GF-D8 (cell line): ENCODE measurements around the gene C6orf136.

Source experiments
- DNase-seq: peaks from one replicate; lab custom pipeline; 2025; lab: John Stamatoyannopoulos, UW

The C6orf136 gene

DNA sequence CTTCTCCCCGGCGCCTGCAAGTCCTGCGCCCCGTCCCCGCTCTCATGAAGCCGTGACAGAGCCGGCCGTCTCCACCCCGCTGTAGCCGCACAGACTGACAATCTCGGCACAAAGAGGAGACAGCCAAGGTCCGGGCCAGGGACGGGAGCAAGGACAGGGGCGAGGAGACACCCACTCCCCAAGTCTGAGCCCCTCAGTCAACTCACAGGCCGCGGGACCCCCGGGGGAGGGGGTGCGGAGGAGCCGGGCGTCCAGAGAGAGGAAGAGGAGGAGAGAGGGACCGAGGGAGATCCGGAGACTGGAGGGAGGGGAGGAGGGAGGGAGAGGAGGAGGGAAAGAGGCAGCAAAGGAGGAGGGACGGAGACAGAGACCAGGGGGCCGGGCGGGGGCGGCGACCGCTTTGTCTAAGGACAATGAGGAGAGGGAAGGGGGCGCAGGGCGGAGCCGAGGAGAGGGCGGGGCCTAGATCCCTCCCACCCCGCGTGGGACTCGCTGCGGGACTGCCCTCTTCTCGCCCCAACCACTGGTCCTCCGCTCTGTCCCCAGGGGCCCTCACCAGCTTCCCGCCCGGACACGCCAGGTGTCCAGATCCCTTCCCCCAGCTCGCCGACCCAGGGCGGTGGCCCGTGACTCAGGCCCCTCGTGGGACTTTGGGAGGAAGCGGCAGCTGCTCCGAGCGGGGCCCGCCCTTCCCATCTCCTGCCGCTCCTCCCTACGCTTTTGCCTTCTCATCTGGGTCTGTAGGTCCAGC is 40.1 kb downstream of the C6orf136 start:
- peak; percentile 82 for DNase-seq

DNA sequence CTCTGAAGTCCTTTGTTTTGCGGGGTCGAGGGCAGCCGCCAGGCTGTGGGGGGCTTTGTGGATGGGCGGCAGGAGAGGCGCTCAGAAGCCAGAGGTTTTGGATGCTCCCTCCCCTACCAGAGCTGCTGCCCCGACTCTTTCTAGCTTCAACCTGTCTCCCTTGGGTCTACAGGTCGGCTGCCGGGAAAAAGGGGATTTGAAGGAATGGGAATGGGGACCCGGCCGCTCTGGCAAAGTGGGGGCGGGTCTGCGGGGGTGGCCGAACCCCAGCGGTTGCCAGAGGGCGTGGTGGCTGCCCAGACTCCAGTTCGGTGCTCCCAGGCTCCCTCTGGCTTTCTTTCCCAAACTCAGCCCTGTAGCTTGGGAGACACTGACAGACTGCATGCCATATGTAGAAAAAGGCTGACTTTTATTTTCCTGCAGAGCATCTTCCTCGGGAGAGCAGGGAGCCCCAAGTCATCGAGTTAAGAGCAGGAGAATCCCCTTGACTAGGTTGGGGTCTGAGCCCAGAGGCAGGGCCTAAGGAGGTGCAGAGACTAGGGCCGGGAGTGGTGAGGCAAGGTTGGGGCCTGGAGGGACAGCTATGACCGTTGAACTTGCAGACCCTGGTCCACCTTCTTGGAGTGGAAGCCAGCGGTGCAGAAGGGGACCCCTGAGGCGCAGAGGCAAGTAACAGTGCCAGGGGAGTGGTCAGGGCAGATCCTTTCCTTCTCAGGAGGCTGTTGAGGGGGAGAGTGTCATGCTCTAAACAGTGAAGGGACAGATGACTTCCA is 40.9 kb downstream of the C6orf136 start:
- DNase-seq: no peak

DNA sequence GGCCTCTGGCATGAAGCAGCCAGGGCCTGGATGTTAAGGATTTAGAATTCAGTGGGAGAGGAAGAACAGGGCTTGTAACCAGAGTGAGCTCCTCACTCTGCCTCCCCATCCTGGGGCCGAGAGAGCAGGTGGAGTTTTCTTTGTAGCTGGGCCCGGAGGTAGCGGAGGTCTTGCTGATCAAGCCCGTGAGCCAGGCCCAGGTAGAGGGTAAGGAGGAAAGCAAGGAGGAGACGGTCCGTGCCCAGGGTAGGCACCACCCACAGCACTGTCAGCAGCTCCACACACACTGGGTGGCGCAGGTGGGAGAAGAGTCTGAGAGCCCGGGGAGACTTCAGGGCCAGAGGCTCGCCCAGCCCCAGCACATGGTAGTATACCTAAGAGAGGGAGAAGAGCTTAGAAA is 41.6 kb downstream of the C6orf136 start:
- DNase-seq: no peak

DNA sequence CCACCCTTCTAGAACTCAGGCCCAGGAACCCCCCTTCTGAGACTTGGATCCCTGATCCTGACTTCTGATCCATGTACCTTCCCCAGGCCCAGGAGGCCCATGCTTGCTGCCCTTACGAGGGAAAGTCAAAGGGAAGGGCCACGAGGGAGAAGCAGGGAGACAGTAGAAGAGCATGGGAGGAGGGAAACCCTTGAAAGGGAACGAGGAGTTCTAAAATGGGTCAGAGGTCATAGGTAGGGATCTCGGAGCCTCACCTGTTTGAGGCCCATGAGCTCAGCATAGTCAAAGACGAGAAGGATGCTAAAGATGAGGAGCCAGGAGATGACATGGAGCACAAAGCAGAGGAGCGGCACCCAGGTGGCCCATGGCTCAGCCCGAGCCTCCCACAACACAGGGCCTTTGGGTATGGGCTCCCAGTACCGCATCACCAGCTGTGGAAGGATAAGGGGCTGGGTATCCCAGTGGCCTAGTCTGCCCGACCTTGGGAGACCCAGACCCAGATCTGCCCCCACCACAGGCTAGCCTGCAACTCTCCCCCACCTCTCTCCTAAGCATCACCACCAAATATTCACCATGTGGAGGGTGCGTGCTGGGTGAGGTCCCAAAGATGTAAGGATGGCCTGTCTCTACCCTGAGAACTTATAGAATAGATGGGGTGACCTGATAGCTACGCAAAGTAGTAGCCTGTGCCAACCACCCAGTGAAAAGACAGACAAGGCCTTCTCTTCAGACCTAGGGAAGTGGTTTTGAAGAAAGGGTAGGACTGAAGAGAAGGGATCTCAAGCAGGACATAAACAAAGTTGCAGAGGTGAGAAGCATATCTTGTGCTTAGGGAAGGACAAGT is 42.3 kb downstream of the C6orf136 start:
- DNase-seq: no peak

DNA sequence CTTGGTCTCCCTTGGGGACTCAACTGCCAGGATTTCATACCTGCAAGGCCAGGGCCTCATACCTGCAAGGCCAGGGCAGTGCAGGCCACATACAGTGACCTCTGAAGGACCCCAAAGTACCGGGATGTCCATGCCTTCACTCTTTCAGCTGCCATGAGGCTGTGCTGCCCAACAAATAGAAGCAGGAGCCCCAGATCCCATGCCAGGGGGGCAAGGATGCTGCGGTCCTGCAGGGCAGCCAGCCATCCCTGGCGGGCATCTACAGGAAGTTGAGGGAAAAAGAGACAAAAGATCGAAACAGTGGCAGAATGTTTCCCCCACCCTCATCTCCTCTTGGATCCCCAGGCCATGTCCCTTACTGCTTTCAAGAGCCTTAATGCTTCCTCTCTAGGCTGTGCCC is 43.1 kb downstream of the C6orf136 start:
- no peak for DNase-seq

DNA sequence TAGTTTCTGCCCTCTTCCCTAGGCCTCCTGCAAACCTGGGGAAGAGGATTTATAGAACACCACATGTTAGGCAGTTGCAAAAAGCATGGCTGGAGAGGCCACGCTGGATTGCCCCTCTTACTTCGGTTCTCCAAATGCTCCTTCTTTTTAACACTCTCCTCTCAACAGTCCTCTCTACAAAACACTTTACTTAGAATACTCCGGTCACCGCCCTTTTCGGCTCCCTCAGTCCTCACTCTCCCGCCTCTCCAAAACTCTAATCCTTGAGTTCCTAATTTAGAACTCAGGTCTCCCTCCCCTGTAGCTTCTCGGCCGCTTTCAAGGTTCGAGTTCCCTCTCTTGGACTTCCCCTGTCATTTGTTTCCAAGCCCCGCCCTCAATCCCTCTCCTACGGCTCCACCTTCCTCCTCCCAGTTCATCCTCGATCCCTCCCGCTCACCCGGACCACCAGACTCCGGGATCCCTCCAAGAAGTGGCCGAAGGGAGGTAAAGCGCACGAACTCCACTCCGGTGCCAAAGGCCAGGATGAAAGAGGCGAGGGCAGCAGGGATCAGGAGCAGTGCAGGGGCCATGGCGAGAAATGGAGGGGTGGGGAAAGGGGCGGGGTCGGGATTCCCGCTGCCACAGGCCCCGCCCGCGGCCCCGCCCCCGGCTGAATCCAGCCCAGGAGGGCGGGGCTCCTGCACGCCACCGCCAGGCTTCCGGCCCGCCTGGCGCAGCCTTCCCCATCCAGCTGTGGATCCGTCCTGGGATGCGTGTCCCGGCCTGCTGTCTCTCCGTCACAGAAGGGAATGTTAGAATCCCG is 43.7 kb downstream of the C6orf136 start, which contains the start of gene NRM:
Gene NRM, minus strand, starts transcription at position 582 of the 805 bp plus-strand sequence. Its CDS starts 10 bp downstream, at position 572.
- peak; percentile 75 for DNase-seq

DNA sequence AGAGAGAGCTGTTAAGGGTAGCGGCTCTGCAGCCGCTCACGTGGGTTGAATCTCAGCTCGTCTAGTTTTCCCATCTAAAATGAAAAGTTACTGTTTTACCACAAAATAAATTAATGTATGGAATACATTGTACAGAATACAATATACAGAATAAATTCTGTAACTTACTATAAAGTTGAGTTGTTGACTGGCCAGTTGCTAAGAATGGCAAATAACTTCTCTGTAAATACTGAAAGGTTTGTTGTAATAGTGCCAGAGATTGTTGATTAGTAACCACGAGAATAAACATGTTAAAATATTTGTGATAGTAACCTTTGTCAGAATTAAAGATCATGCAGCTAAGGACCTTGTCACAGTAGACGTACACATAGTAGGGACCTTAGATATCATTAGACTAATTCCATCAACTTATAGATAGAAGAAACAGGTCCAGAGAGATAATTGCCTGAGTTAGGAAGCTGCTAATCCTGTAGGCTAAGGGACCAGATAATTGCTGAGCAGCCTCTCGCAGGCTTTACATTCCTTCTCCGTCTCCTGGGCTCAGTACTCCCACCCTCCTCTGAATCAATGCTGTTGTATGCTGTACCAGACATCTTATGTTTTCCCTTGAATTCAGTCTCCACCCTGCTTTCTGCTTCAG is 44.4 kb downstream of the C6orf136 start:
- DNase-seq: no peak

DNA sequence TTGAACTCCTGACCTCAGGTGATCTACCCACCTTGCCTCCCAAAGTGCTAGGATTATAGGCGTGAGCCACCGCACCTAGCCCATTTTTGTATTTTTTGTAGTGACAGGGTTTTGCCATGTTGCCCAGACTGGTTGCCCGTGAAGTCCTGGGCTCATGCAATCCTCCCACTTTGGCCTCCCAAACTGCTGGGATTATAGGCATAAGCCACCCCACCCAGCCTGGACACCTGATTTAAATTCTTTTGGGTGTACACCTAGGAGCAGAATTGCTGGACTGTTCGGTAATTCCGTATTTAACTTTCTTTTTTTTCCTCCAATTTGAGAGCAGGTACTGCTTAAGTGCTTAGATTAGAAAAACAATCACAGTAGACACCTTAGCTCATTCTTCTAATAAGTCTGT is 49.5 kb downstream of the C6orf136 start:
- DNase-seq: no peak

DNA sequence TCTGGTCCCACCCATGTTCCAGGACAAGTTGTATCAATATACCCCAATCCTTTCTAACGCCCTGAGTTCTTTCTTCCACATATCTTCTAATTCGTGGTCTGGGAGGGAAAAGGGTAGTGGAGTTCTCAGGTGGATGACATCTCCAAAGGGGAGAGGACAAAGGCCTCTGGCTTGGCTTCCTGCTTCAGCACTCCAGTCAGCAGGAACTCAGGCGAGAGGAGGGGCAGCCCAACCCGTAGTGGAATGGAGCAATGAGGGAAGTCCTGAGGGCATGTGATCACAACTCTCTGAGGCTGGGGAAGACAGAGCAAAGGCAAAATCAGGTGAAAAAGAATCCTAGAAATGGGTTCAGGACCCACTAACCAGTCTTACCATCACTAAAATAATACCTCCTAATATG is 53.4 kb downstream of the C6orf136 start:
- DNase-seq: no peak
